ENCODE data around the gene GSG1L2.

DNA sequence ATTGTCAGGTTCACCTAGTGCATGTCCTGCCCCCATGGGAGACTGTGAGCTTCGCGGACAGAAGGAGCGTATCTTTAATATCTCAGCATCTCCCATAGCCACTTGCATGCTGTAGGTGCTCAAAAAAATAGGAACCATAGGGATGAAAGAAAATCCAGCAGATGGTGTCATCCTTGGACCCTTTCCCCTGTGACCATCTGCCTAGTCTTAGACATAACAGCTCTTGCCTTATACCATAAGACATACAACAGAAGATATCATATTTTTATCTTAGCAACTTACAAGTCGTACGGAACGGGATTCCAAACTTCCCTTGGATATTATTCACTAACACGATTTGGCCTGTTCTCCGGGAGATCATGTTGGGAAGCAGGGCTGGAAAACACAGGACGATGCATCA lies 45.0 kb downstream of the GSG1L2 start:
- no peak for TF ChIP-seq GATA2 (IDR thresholded peaks at IDR 0.05; ENCODE audit: low read depth, low read length)
- TF ChIP-seq GATA3 (IDR thresholded peaks at IDR 0.05; ENCODE audit: low read depth, low read length) = no peak
